Gastrocnemius medialis (tissue), 4 donors: ENCODE results near the gene CCDC74A.
"Not testable (repeated sequence)": the region's sequence is repeated elsewhere in the genome, so short reads cannot be mapped to it uniquely, and the experiment has no call there.

Source experiments
- POLR2A ChIP-seq, 2 donors: fragments of 450-650 bp; IDR thresholded peaks; one replicate each; pipeline ENCODE4 v1.6.1; 2017; ENCODE audit warnings: antibody characterized with exemption in 2 of 2, mild to moderate bottlenecking in 2 of 2, moderate library complexity in 2 of 2
- TF ChIP-seq, protein P1 (sequence below), 5 experiments: fragments of 450-650 bp in 3 of 5; fragments of 200-600 bp in 2 of 5; sonication (generic) in 2 of 5; IDR thresholded peaks in 4 of 5; conservative IDR thresholded peaks in 1 of 5; 1 replicate in 4 of 5; 2 replicates in 1 of 5; pipeline ENCODE4 v1.5.1; 2016 to 2019; ENCODE audit warnings: antibody characterized with exemption in 5 of 5, mild to moderate bottlenecking in 3 of 5, moderate library complexity in 3 of 5

DNA sequence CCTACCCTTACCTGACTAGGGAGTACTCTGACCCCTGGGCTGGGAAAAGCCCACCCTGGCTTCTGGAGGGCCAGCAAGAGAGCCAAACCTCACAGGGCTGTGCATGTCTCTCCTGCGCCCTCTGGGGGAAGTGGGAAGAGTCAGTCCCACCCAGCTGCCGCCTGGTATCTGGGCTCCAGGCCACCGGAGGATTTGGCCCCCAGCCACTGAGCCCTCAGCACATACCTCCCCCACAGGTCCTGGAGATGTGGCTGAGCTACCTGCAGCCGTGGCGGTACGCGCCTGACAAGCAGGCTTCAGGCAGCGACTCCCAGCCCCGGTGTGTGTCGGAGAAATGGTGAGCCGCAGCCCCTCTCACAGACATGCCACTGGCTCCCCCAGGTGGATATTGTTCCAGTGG is 11.1 kb upstream of the CCDC74A start:
- TF ChIP-seq, protein P1, sequence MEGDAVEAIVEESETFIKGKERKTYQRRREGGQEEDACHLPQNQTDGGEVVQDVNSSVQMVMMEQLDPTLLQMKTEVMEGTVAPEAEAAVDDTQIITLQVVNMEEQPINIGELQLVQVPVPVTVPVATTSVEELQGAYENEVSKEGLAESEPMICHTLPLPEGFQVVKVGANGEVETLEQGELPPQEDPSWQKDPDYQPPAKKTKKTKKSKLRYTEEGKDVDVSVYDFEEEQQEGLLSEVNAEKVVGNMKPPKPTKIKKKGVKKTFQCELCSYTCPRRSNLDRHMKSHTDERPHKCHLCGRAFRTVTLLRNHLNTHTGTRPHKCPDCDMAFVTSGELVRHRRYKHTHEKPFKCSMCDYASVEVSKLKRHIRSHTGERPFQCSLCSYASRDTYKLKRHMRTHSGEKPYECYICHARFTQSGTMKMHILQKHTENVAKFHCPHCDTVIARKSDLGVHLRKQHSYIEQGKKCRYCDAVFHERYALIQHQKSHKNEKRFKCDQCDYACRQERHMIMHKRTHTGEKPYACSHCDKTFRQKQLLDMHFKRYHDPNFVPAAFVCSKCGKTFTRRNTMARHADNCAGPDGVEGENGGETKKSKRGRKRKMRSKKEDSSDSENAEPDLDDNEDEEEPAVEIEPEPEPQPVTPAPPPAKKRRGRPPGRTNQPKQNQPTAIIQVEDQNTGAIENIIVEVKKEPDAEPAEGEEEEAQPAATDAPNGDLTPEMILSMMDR (IDR thresholded peaks at IDR 0.05 in 4 of 5, conservative IDR thresholded peaks at IDR 0.05 in 1 of 5): not testable (repeated sequence)
- not testable (repeated sequence) for TF ChIP-seq POLR2A (IDR thresholded peaks at IDR 0.05)
